A549 (cell line): ENCODE results near the gene PDZK1.

Experiments used
- EP300 ChIP-seq, 2 experiments: fragments of >200 bp; sonication (Bioruptor Twin); formaldehyde crosslinking; IDR thresholded peaks; 2 replicates in 1 of 2; 3 replicates in 1 of 2; pipeline ENCODE4 v1.6.1; 2016 to 2017
- HEYL ChIP-seq: fragments of 250-450 bp; sonication (Bioruptor Pico); IDR thresholded peaks from 2 replicates; pipeline ENCODE4 v1.8.0; 2021; ENCODE audit warnings: mild to moderate bottlenecking, moderate library complexity
- MAFK ChIP-seq: fragments of 450-650 bp; IDR thresholded peaks from 2 replicates; pipeline ENCODE4 v1.6.1; 2014; ENCODE audit not compliant: partially characterized antibody
- MAZ ChIP-seq: fragments of 150-350 bp; IDR thresholded peaks from 2 replicates; pipeline ENCODE4 v1.6.1; 2014; ENCODE audit warnings: antibody characterized with exemption, low read depth, low read length, borderline replicate concordance
- POLR2A ChIP-seq: IDR thresholded peaks from 2 replicates; pipeline ENCODE4 v1.6.1; 2012; ENCODE audit warnings: mild to moderate bottlenecking, low read length
- RCOR1 ChIP-seq: fragments of 150-350 bp; IDR thresholded peaks from 2 replicates; pipeline ENCODE4 v1.6.1; 2014; ENCODE audit warnings: antibody characterized with exemption, low read length, low read depth
- TF ChIP-seq, protein P1 (sequence below): fragments of >200 bp; sonication (Bioruptor Twin); formaldehyde crosslinking; IDR thresholded peaks from 3 replicates; pipeline ENCODE4 v1.5.1; 2016

DNA sequence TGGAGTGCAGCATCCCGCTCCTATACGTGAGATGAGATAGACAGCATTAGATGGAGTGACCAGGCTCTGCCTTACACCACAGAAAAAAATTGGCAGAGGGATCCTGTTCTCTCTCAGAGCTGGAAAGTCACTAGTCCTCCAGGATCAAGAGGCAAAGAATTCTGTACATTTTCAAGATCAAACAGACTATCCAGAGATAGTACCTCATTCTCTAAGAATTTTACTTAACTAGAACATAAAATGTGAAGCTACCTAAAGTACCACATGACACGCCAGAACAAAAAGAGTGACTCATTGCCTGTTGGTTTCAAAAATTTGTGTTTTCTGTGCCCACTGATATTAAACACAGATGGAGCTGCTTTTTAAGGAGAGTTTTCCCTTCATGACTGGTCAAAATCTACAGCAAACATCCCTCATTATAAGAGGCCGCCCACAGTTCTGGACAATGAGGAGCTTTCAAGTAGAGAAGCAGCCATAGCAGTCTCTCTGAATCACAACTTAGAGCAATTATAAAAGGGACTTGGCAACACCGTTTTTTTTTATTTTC is 44.4 kb upstream of the PDZK1 start:
- TF ChIP-seq, protein P1, sequence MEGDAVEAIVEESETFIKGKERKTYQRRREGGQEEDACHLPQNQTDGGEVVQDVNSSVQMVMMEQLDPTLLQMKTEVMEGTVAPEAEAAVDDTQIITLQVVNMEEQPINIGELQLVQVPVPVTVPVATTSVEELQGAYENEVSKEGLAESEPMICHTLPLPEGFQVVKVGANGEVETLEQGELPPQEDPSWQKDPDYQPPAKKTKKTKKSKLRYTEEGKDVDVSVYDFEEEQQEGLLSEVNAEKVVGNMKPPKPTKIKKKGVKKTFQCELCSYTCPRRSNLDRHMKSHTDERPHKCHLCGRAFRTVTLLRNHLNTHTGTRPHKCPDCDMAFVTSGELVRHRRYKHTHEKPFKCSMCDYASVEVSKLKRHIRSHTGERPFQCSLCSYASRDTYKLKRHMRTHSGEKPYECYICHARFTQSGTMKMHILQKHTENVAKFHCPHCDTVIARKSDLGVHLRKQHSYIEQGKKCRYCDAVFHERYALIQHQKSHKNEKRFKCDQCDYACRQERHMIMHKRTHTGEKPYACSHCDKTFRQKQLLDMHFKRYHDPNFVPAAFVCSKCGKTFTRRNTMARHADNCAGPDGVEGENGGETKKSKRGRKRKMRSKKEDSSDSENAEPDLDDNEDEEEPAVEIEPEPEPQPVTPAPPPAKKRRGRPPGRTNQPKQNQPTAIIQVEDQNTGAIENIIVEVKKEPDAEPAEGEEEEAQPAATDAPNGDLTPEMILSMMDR = no peak
- TF ChIP-seq MAFK (no peak), HEYL (CRISPR knock-in tag) (no peak), MAZ (no peak), EP300 (IDR thresholded peaks at IDR 0.05) (no peak), RCOR1 (no peak), POLR2A (no peak)
